Epithelial cell of prostate (primary cell): ENCODE data around the gene UTP18.
"Not testable (repeated sequence)": the region's sequence is repeated elsewhere in the genome, so short reads cannot be mapped to it uniquely, and the experiment has no call there.

ENCODE experiments used
- DNase-seq: peaks from one replicate; pipeline ENCODE4 v3.0.0-alpha.2; 2011; ENCODE audit warnings: low read depth, low spot score
- H3K27ac ChIP-seq: fragments of 450-650 bp; 2 replicates; pipeline ENCODE4 v1.5.1; 2017; ENCODE audit warnings: mild to moderate bottlenecking

The UTP18 gene

GRCh38 chr17:51325471-51325870, 65.1 kb downstream of the UTP18 start:
- H3K27ac ChIP-seq, result no peak overlapping the region
- no peak for DNase-seq

- H3K27ac ChIP-seq, DNase-seq: not testable (repeated sequence)
Observed at GRCh38 chr17:51330861-51331503, 70.6 kb downstream of the UTP18 start.

- no peak overlapping the region for H3K27ac ChIP-seq
- no peak for DNase-seq
Observed at GRCh38 chr17:51335006-51335590, 74.8 kb downstream of the UTP18 start.

- no peak overlapping the region for H3K27ac ChIP-seq
- DNase-seq, result no peak
Observed at GRCh38 chr17:51335883-51336822, 75.8 kb downstream of the UTP18 start.

- no peak for DNase-seq
- no peak overlapping the region for H3K27ac ChIP-seq
Observed at GRCh38 chr17:51341457-51341856, 81.1 kb downstream of the UTP18 start.

- no peak for DNase-seq
- H3K27ac ChIP-seq, result no peak overlapping the region
Observed at GRCh38 chr17:51342257-51342656, 81.9 kb downstream of the UTP18 start.

GRCh38 chr17:51344532-51344931, 84.2 kb downstream of the UTP18 start:
- no peak overlapping the region for H3K27ac ChIP-seq
- no peak for DNase-seq

- H3K27ac ChIP-seq, result no peak overlapping the region
- DNase-seq, result no peak
Observed at GRCh38 chr17:51346218-51346982, 86.1 kb downstream of the UTP18 start.
